ENCODE data around the gene SARNP.

SARNP gene

DNA sequence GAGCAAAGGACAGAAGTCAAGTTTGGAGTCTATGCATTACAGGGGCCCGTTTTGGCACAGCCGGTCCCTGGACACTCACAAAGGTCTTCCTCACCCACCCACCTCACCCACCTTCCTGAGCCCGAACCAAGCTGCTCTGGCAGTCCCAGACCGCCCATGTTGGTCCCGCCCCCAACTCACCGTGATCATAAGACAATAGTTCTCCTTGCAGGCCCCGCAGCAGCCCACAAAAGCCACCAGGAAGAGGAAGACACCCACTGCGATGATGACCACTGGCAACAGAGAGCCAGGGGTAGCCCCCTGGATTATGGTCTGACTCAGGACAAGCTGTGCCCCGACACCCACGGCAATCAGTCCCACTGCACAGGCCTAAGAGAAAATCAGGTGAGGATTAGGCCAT lies 90.6 kb downstream of the SARNP start:
- no peak for DNase-seq (ENCODE audit: low read depth in 4 of 4, low spot score in 1 of 4)

DNA sequence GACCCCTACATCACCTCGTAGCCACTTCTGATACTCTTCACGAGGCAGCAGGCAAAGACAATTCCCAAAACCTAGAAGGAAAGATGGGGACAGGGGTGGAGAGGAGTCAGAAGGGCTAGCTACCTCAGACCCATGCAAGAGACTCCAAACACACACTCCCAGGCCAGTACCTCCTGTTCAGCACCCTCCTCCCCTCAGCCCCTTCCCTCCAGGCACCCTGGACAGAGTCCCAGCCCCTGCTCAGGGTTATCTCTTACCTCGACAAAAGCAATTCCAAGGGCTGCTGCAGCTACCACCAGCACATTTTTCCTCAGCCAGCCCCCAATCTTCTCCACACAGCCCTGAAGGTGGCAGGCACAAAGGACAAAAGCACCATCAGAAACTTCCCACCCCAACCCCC lies 92.0 kb downstream of the SARNP start:
- DNase-seq (ENCODE audit: low read depth in 4 of 4, low spot score in 1 of 4), result no peak

DNA sequence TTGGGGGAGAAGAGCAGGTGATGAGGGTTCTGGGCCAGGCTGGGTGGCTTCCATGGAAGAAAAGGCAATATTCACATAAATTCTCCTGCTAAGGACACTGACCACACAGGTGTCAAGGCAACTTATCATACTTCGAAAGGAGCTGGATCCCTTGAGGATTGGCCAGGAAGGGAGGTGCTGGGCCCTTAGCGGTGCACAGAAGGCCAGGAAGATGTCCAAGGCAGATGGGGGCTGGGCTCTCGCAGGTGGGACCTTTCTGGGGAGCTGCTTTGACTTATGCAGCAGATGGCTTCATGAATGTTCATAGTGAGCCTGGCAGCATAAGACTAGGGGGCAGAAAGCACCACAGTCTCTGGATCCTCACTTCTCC lies 92.6 kb downstream of the SARNP start:
- DNase-seq (ENCODE audit: low read depth in 4 of 4, low spot score in 1 of 4), result no peak

DNA sequence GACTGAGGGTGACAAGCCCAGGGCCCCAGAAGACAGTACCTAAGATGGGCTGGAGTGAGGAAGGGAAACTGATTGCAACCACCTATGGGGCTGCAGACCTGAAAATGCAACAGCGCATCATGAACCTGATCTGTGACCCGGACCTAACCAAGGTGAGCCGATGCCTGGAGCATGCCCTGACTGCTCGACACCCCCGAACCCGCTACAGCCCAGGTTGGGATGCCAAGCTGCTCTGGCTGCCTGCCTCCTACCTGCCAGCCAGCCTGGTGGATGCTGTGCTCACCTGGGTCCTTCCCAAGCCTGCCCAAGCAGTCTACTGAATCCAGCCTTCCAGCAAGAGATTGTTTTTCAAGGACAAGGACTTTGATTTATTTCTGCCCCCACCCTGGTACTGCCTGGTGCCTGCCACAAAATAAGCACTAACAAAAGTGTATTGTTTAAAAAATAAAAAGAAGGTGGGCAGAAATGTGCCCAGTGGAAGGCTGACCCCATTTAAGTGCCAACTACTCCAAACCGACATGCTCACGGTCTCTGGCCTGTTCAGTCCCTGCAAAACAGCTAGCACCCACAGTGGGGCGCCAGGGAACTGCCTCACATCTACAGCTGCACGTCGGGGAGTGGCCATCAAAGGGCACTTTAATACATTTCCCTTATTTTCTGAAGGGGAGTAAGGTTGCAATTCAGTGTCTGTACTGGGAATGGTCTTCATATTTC lies 93.1 kb downstream of the SARNP start:
- no peak for DNase-seq (ENCODE audit: low read depth in 4 of 4, low spot score in 1 of 4)

DNA sequence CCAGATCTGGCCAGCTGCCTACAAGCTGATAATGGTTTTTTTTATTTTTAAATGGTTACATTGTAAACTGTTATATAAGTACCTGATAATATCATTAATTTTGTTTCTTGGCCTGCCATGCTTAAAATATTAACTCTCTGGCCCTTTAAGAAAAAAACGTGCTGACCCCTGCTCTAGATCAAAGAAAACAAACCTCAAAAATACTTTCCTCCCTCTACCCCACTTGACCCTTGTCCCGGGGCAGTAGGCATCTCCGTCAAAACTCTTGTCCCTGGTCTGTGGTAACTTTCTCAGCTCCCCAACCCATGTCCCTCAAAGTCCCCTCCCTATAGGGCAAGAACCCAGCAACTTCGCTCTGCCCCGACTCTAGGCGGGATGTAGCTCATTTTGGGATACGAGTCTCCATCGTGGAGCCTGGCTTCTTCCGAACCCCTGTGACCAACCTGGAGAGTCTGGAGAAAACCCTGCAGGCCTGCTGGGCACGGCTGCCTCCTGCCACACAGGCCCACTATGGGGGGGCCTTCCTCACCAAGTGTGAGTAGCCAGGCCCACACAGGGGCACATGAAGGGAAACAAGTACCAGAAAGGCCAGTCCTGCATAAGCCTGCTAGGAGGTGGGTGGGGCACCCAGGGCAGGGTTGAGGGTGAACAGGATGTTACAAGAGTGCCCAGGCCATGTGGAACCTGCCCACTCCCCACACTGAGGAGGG lies 93.9 kb downstream of the SARNP start:
- no peak for DNase-seq (ENCODE audit: low read depth in 4 of 4, low spot score in 1 of 4)

DNA sequence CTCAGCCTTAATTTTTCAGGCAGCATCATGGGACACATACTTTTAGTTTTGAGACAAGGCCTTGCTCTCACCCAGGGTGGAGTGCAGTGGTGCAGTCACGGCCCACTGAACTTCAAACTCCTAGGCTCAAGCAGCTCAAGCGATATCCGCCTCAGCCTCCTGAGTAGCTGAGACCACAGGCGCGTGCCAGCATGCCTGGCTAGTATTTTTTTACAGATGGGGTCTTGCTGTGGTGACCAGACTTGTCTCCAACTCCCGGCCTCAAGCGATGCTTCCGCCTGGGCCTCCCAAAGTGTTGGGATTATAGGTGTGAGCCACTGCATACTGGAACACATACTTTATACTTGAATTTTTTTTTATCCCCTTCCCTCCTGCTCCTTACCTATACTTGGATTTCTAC lies 94.6 kb downstream of the SARNP start:
- DNase-seq (ENCODE audit: low read depth in 4 of 4, low spot score in 1 of 4), result no peak

DNA sequence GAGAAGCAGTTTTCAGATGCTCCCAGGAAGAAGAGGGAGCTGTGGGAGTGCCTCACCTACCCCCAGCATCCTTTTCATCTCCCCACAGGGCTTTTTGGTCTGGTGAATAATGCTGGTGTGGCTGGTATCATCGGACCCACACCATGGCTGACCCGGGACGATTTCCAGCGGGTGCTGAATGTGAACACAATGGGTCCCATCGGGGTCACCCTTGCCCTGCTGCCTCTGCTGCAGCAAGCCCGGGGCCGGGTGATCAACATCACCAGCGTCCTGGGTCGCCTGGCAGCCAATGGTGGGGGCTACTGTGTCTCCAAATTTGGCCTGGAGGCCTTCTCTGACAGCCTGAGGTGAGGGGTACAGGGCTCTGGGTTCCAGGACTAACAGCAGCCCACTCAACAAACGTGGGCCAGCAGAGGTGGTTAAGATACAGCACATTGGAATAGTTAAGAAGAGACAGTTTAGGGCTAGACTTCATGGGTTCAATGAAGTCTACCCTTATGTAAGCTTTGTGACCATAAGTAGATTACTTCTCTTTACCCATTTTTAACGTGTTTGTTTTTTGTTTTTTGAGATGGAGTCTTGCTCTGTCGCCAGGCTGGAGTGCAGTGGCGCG lies 95.8 kb downstream of the SARNP start:
- no peak for DNase-seq (ENCODE audit: low read depth in 4 of 4, low spot score in 1 of 4)

DNA sequence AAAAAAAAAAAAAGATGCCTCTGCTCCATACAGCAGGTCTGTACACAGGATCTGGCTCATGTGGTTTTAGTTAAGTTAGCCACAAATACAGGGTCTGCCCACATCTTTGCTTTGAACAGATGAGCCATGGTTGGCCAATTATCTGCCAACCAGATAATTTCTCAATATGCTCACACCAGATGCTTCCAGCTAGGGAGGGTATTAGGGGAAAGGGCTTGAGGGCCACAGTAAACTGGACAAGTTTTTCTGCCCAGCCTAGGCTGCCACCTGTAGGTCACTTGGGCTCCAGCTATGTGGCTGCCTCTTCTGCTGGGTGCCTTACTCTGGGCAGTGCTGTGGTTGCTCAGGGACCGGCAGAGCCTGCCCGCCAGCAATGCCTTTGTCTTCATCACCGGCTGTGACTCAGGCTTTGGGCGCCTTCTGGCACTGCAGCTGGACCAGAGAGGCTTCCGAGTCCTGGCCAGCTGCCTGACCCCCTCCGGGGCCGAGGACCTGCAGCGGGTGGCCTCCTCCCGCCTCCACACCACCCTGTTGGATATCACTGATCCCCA lies 96.6 kb downstream of the SARNP start:
- no peak for DNase-seq (ENCODE audit: low read depth in 4 of 4, low spot score in 1 of 4)

DNA sequence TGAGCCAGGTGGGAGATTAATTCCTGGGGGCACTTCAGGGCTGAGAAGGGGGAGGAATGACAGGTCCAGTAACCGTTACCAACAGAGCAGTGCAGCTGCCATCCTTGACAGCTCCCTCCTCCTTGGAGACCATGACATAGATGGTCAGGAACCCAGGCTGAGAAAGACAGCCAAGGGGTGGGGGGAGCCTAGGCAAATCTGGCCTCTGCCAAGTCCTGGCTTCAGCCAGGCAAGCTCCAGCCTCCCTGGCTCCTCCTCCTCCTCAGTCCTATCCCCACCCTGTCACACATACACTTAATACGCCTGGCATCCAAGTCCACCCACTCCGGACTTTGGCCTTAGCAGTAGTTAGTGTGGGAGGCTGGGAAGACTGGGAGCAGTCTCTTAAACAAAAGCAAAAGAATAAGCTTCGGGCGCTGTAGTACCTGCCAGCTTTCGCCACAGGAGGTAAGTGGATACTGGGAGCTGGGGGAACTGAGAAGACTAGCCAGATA lies 97.4 kb downstream of the SARNP start, which contains the start of gene RDH5:
Gene RDH5, plus strand, starts transcription at position 323 of the 494 bp plus-strand sequence. CDS start 792 bp downstream, outside the sequence.
- no peak for DNase-seq (ENCODE audit: low read depth in 4 of 4, low spot score in 1 of 4)

DNA sequence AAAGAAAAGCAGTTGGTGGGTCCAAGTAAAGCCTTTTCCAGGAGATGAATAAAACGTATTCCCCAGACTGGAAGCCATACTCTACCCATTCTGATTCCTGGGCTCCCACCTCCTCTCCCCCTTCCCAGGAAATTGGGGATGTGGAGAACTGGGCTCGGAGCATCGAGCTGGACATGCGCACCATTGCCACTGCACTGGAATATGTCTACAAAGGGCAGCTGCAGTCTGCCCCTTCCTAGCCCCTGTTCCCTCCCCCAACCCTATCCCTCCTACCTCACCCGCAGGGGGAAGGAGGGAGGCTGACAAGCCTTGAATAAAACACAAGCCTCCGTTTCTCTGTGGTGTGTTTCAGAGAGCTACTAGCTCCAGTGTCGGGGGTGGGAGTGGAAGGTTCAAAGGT lies 98.2 kb downstream of the SARNP start:
- DNase-seq (ENCODE audit: low read depth in 4 of 4, low spot score in 1 of 4), result no peak

DNA sequence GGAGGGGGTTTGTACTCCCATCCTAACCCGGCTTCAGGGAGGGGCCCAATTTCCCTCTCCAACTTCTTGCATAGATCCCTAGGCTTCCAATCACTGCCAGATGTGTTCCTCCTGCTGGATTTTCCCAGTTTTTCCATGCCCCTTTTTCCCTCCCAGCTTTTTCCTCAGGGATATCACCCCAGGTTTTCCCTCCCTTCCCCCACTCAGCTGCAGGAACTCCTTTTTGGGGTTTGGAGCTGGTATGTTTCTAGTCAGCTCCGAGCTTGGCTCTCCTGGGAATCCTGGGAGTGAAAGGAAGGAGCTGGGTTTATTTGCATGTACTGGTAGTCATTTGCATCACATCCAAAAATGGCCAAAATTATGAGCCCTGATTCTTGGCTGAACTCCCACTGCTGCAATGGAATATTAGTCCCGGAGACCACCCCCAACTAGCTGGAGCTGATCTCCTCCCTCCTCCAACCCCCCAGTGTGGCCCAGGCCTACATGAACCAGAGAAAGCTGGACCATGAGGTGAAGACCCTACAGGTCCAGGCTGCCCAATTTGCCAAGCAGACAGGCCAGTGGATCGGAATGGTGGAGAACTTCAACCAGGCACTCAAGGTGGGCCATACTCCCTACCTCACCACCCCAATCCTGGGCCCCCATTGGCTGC lies 98.8 kb downstream of the SARNP start:
- DNase-seq (ENCODE audit: low read depth in 4 of 4, low spot score in 1 of 4), result no peak

DNA sequence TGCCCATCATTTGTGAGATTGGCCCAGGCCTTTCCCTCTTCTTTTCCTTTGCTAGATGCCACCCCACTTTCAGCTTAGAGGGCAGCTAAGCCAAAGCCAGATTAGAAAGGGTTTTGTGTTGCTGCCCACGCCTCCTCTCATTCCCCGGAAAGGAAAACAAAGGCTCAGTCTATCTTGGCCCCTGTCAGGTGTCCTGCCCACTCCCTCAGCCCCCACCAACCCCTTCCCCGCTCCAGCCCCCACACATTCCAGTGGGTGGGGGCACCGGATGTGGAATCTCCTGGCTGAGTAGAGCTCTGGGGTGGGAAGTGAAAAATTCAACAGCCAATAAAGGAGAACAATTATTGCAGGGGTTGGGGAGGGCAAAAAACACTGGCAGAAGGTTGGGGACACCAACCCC lies 99.5 kb downstream of the SARNP start:
- DNase-seq (ENCODE audit: low read depth in 4 of 4, low spot score in 1 of 4), result no peak

DNA sequence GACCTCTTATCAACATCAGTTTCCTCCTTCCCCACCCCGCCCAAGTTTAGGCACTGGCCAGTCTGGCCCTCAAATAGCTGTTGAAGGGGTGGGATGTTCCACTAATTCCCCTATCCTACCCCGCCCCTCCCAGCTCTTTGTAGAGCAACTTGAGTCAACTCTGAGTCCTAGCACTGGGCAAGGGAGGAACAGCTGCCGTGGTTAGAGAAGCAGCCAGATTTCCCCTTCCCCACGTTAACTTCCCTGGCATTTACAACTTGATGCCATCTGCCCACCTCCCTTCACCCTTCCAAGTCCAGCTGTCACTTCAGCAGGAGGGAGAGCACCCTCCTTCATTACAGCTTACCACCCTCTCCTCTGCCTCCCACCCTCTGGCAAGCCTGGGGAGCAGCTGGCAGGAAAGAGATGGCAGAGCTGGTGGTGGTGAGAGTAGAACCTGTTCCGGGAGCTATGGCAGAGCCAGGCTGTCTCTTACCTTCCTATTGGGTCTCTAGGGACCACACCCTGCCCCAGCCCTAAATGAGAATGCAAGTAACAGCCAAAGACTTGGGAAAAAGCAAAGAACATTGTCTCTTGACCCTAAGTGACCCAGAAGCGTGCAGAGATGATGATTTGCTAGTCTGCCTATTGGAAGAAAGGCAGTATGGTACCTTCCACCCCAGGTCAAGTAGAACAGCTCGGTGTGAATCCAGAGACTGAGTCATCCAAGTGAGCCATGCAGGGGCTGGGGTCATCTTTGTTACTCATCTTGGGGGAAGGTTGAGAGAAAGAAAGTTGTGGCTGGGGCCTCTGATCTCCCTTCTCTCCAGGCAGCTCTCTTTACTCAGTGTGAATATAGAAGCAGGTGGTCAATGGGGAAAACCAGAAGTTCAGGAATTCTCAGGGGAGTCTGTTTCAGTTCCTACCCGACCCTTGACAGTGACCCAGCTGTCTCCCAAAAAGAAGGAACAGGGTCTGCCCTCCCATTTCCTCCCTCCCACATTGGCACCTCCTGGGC lies 100.2 kb downstream of the SARNP start:
- no peak for DNase-seq (ENCODE audit: low read depth in 4 of 4, low spot score in 1 of 4)

DNA sequence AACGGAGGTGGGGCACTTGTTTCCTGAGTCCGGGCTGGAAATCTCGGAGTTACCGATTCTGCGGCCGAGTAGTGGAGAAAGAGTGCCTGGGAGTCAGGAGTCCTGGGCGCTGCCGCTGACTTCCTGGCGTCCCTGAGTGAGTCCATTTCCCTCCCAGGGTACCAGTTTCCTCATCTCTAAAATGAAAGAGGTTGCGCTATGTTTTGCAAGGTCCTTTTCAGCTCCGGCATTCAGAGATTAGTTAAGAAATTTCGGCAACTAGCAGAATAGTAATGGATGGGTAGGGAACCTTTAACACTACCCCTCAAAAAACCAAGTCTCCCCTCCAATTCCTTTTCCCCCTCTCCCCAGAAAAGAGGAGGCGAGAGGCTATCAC lies 101.0 kb downstream of the SARNP start:
- no peak for DNase-seq (ENCODE audit: low read depth in 4 of 4, low spot score in 1 of 4)

DNA sequence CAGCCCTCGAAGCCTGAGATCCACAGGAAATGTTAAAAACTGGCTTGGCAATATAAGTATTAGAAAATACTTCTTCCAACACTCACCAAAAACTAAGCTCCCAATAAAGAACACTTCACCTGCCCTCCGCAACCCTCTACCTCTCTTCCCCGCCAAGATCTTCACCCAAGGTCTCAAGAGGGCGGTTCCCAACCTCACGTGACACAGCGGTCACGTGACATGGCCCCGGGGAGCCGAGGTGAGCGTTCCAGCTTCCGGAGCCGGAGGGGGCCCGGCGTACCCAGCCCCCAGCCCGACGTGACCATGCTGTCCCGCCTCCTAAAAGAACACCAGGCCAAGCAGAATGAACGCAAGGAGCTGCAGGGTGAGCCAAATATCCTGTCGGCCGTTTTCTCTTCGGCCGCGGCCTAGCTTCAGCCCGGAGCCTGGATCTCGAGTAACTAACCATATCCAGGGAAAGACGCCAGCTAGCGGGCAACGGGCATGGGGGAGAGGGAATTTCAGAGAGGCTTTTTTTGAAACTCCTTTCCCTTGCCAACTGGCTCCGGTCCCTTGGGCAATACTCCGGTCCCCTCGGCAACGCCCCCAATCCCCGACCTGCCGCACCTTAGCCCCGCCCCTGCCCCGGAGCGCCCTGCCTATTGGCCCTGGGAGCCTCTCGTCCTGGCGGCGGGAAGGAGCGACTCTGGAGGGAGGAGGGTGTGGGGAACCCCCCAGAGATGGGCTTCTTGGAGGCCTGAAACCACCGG lies 101.5 kb downstream of the SARNP start, which contains the start of gene BLOC1S1:
Gene BLOC1S1, plus strand, starts transcription at position 214 of the 749 bp plus-strand sequence. Its CDS starts 6 bp downstream, at position 220.
- peak; percentile 90 to 96 (median 92) for DNase-seq (ENCODE audit: low read depth in 4 of 4, low spot score in 1 of 4)

DNA sequence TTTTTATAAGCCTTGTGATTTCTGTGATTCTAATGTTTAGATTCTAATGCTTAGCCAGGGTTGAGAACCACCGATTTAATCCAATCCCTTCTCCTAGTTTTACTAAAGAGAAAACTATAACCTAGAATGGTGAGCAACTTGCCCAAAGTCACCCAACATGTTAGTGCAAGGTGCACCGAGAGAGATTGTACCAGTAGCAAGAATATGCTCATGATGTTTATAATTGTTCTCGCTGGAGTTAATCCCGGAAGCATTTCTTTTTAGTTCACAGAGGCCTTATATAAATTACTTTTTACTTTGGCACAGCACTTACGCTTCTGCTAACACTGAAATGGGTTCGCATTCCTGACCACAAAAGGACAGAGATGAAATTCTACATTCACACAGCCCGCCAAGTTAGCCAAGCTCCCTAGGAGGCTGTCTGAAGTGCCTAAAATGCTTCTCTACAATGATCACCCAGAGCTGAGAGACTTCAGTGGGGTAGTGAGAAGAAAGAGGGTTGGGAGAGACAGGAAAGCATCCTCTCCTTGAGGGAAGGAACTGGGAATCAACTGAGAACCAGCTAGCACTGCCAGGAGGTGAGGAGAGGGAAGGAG lies 102.3 kb downstream of the SARNP start:
- DNase-seq (ENCODE audit: low read depth in 4 of 4, low spot score in 1 of 4), result no peak

DNA sequence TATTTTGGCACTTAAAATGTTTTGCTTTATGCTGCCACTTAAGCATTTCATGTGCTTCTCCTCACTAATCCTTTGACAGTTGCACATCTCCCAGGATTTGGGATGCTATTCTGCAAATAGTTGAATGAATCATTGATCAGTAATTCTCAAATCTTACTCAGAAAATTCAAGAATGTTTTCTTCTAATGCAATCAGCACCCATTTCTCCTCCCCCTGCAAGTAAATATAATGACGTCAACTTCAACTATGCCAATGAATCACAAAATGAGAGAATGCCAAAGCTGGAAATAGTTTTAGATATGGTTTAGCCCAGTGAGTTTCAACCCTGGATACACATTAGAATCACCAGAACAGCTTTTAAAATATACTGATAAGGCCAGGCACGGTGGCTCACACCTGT lies 103.8 kb downstream of the SARNP start:
- DNase-seq (ENCODE audit: low read depth in 4 of 4, low spot score in 1 of 4), result no peak

DNA sequence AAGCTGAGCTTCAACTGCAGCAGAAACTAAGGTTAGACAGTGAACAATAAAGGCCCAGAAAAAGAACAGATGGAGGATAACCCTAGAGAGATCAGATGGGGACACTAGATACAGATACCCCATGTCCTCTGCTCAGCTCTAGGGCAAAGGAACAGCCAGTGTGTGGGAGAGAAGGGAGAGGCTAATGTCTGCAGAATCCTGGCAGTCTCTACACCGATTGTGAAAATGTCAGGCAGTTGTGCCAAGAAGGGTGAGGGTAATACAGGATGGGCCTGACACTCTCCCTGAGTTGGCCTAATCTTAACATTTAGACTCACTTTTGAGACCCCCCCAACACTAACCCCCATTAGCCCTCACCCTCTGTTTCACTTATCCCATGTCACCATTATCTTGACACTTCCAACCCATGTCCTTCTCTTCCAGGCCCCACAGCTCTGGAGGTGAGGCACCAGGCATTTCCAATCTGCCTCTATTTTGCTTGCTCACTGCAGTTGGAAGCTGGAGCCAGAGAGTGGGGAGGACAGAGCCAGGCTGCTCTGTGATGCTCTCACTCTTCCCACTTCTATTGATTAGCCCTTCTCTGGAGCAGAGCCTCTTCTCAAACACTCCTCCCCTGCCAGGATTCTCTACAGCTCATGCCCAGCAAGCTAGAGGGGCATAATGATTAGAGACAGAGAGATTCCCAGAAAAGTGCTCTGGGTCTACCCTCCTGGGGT lies 104.7 kb downstream of the SARNP start:
- no peak for DNase-seq (ENCODE audit: low read depth in 4 of 4, low spot score in 1 of 4)
